Esophagus muscularis mucosa (tissue), 4 donors: ENCODE measurements around the gene TMEM190. TPM values are rescaled to one million over a fixed set of nuclear protein-coding genes. Genes with fewer than 3 reads are reported as not detected.
"Not testable (repeated sequence)": the region's sequence is repeated elsewhere in the genome, so short reads cannot be mapped to it uniquely, and the experiment has no call there.

Source experiments
- DNase-seq: peaks from one replicate; pipeline ENCODE4 v3.0.0-alpha.2; 2017; ENCODE audit errors: extremely low spot score
- H3K27ac ChIP-seq, 4 donors: fragments of 200-600 bp; sonication (generic); replicated peaks in 1 of 4; 1 replicate in 3 of 4; 2 replicates in 1 of 4; pipeline ENCODE4 v1.5.1; 2016 to 2019; ENCODE audit warnings: mild to moderate bottlenecking in 1 of 4
- H3K27me3 ChIP-seq, 4 donors: fragments of 200-600 bp; sonication (generic); one replicate each; pipeline versions ENCODE4 v1.5.1 to v1.6.0; 2016 to 2019
- H3K36me3 ChIP-seq, 4 donors: fragments of 200-600 bp; sonication (generic); one replicate each; pipeline ENCODE4 v1.5.1; 2016 to 2019
- H3K4me1 ChIP-seq, 4 donors: fragments of 200-600 bp; sonication (generic); one replicate each; pipeline ENCODE4 v1.5.1; 2016 to 2019
- H3K4me3 ChIP-seq, 4 donors: fragments of 200-600 bp; sonication (generic); 1 replicate in 2 of 4; 2 replicates in 2 of 4; pipeline ENCODE4 v1.5.1; 2016 to 2019; ENCODE audit warnings: mild to moderate bottlenecking in 4 of 4, moderate library complexity in 1 of 4
- H3K9me3 ChIP-seq, 4 donors: fragments of 200-600 bp; sonication (generic); 1 replicate in 3 of 4; 2 replicates in 1 of 4; pipeline ENCODE4 v1.5.1; 2016 to 2019
- EP300 ChIP-seq: sonication (generic); formaldehyde crosslinking; IDR thresholded peaks from one replicate; pipeline ENCODE4 v1.6.1; 2017; ENCODE audit warnings: antibody characterized with exemption
- POLR2A ChIP-seq: fragments of 450-650 bp; IDR thresholded peaks from one replicate; pipeline ENCODE4 v1.6.1; 2017; ENCODE audit warnings: antibody characterized with exemption, moderate library complexity, mild to moderate bottlenecking, low read depth
- POLR2AphosphoS5 ChIP-seq, 2 donors: sonication (generic); formaldehyde crosslinking; IDR thresholded peaks; one replicate each; pipeline ENCODE4 v1.6.1; 2017; ENCODE audit warnings: antibody characterized with exemption in 2 of 2
- WGBS: methylation state at CpG from one replicate; pipeline ENCODE4 v1.1.5; 2018; 5-methylcytosine and 5-hydroxymethylcytosine counted together
- intact Hi-C: fragments of 100-400 bp; cut with DNase I; formaldehyde crosslinking; loops from one replicate; pipeline ENCODE4 v1.15.1; 2023
- total RNA-seq, 4 donors: library from RNA; depleted of rRNA; stranded (reverse); fragments of >200 nt; gene quantifications; one replicate each; pipeline versions ENCODE4 v1.1.0 to v1.2.1, GENCODE V29; 2016
- TF ChIP-seq, protein P1 (sequence below), 3 experiments: fragments of 200-600 bp in 2 of 3; fragments of 450-650 bp in 1 of 3; sonication (generic) in 2 of 3; IDR thresholded peaks; one replicate each; pipeline ENCODE4 v1.5.1; 2017 to 2019; ENCODE audit warnings: antibody characterized with exemption in 3 of 3, mild to moderate bottlenecking in 2 of 3, moderate library complexity in 1 of 3

The TMEM190 gene
- total RNA-seq, 4 donors from 2014 or later, result not detected

DNA sequence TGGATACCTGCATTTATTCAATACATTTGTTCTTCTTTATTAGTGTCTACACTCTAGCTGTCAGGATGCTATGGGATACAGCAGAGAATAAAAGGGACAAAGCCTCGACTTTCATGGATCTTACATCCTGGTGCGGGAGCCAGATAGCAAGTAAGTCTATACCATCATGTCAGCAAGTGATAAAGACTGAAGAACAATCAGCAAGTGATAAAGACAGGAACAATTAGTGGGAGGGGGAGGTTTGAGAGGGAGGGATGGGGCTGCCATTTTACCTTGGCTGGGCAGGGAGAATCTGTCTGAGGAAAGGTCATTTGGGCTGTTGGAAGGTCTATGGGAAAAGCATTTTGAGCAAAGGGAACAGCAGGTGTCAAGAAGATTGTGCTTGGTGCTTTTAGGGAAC lies 33.5 kb downstream of the TMEM190 start:
- Histone ChIP-seq H3K27ac (no peak overlapping the region), H3K27me3 (peaks cover 0 to 9% (median 0%) of the 10 kb centered on the region in 4 donors), H3K4me1 (peaks cover 14 to 28% (median 25%) of the 10 kb centered on the region in 4 donors), H3K9me3 (no peaks in the 10 kb centered on the region), H3K4me3 (no peak overlapping the region), H3K36me3 (peaks cover 0 to 12% (median 9%) of the 10 kb centered on the region in 4 donors)
- no peak for TF ChIP-seq POLR2AphosphoS5 (IDR thresholded peaks at IDR 0.05)
- TF ChIP-seq, protein P1, sequence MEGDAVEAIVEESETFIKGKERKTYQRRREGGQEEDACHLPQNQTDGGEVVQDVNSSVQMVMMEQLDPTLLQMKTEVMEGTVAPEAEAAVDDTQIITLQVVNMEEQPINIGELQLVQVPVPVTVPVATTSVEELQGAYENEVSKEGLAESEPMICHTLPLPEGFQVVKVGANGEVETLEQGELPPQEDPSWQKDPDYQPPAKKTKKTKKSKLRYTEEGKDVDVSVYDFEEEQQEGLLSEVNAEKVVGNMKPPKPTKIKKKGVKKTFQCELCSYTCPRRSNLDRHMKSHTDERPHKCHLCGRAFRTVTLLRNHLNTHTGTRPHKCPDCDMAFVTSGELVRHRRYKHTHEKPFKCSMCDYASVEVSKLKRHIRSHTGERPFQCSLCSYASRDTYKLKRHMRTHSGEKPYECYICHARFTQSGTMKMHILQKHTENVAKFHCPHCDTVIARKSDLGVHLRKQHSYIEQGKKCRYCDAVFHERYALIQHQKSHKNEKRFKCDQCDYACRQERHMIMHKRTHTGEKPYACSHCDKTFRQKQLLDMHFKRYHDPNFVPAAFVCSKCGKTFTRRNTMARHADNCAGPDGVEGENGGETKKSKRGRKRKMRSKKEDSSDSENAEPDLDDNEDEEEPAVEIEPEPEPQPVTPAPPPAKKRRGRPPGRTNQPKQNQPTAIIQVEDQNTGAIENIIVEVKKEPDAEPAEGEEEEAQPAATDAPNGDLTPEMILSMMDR (IDR thresholded peaks at IDR 0.05), result no peak
- TF ChIP-seq EP300, result no peak
- TF ChIP-seq POLR2A, result no peak
- no peak for DNase-seq
- intact Hi-C loops, result loop anchor here (10.0 kb wide), 2 partner anchors 105 to 265 kb away; partner anchors contain the start of gene TNNT1
- 98% methylated on average over 2 of the region's 2 CpGs for WGBS

DNA sequence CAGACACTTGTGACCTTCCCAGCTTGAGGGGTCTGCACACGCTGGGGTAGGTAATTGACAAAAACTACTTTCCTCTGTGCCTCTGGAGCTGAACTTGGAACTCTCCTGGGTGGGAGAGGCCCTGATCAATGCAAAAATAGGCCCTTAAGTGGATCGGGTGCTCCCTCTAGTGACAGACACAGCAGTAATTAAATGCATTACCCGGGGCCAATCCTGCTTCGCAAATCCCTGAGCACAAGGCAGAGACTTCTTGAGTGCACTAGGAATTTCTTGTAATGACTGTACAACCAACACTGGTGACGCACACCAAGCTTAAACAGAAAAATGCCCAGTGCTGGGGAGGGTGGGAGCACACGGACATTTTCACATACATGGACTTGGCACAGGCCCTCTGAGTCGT lies 41.6 kb downstream of the TMEM190 start:
- no peaks in the 10 kb centered on the region for H3K36me3 ChIP-seq
- H3K9me3 ChIP-seq, result no peaks in the 10 kb centered on the region
- WGBS, result 12% methylated on average over 5 of the region's 7 CpGs
- H3K4me3 ChIP-seq, result no peak overlapping the region
- no peaks in the 10 kb centered on the region for H3K4me1 ChIP-seq
- no peak overlapping the region for H3K27ac ChIP-seq
- no peak for TF ChIP-seq POLR2A
- TF ChIP-seq, protein P1 (IDR thresholded peaks at IDR 0.05), result peak; percentile 53 to 65 (median 61)
- DNase-seq, result no peak
- intact Hi-C loops, result loop anchor here (10.0 kb wide), 2 partner anchors 113 to 273 kb away; partner anchors contain the start of gene TNNT1
- H3K27me3 ChIP-seq, result peaks cover 0 to 59% (median 0%) of the 10 kb centered on the region in 4 donors

DNA sequence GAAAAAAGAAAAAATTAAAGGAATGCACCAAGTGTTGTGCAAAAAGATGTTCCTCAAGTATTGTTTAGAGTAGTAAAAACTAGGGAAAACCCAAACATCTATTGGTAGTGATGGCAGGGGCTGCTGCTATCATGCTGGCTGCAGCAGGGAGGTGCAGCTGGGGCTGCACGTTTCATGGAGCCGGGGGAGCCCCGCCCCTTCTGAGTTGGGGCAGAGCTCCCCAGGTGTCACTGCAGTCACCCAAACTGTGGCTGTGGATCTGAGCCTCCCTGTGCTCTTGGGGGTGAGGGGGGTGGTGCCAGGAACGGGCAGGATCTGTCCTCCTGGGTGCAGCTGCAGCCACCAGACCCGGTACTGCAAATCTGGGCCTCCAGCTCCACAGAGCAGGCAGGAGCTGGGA lies 42.5 kb downstream of the TMEM190 start:
- whole genome bisulfite sequencing, result 54% methylated on average over 5 of the region's 5 CpGs
- Histone ChIP-seq H3K27ac (no peak overlapping the region), H3K36me3 (no peaks in the 10 kb centered on the region), H3K9me3 (no peaks in the 10 kb centered on the region), H3K4me1 (no peaks in the 10 kb centered on the region), H3K4me3 (no peak overlapping the region), H3K27me3 (peaks cover 0 to 66% (median 0%) of the 10 kb centered on the region in 4 donors)
- no peak for TF ChIP-seq POLR2A
- no peak for TF ChIP-seq POLR2AphosphoS5 (IDR thresholded peaks at IDR 0.05)
- TF ChIP-seq EP300, result no peak
- TF ChIP-seq, protein P1 (IDR thresholded peaks at IDR 0.05), result no peak
- intact Hi-C loops, result loop anchor here (10.0 kb wide), 2 partner anchors 114 to 274 kb away; partner anchors contain the start of gene TNNT1
- no peak for DNase-seq

DNA sequence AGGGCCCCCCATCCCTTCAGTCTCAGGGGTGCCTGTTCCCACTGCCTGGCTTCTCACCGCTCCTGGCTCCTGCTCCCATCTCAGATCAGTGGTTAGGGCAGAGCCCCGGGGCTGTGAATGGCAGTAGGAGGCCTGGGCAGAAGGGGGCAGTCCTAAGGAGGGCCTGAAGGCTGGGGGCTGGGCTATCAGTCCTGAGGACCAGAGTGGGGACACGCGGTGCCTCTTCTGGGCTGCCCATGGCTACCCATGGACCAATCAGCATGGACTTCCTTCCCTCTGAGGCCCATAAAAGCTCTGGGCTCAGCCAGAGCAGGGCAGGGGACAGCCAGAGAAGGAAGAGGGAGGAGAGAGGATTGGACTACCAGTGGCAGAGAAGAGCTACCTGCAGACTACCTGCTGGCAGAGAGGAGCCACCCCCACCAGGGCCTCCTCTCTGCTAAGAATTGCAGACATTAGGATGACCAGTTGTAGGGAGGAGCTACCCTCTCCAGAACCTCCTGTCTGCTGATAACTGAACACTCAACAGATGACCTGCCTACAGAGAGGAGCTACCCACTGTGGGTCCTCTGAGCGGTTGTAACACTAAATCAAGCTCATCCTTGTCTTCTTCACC lies 43.1 kb downstream of the TMEM190 start:
- Histone ChIP-seq H3K4me3 (no peak overlapping the region), H3K9me3 (no peaks in the 10 kb centered on the region), H3K4me1 (no peaks in the 10 kb centered on the region), H3K27ac (no peak overlapping the region), H3K36me3 (no peaks in the 10 kb centered on the region), H3K27me3 (peaks cover 0 to 68% (median 0%) of the 10 kb centered on the region in 4 donors)
- no peak for DNase-seq
- 76% methylated on average over 4 of the region's 5 CpGs for WGBS
- intact Hi-C loops, result loop anchor here (10.0 kb wide), 2 partner anchors 115 to 275 kb away; partner anchors contain the start of gene TNNT1
- TF ChIP-seq, protein P1 (IDR thresholded peaks at IDR 0.05), result no peak
- no peak for TF ChIP-seq EP300
- TF ChIP-seq POLR2A, result no peak
- TF ChIP-seq POLR2AphosphoS5 (IDR thresholded peaks at IDR 0.05), result no peak

DNA sequence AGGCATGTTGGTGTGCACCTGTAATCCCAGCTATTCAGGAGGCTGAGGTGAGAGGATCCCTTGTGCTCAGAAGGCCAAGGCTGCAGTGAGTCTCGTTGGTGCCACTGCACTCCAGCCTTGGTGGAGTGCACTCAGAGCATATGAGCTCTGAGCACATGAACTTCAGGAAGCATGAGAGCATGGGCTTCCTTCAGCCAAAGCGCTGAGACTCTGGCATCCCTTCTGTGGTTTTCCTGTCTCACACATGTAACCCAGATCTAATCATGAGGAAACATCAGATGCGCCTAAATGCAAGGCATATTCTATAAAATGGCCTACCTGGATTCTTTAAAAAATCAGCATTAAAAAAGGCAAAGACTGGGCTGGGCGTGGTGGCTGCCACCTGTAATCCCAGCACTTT lies 44.7 kb downstream of the TMEM190 start:
- peaks cover 0 to 68% (median 3%) of the 10 kb centered on the region in 4 donors for H3K27me3 ChIP-seq
- H3K9me3 ChIP-seq, intact Hi-C loops, H3K36me3 ChIP-seq, DNase-seq, H3K4me1 ChIP-seq, H3K27ac ChIP-seq, H3K4me3 ChIP-seq: not testable (repeated sequence)
- WGBS, result 73% methylated on average over 4 of the region's 4 CpGs
